Measurements from ENCODE around the gene DIP2C.

The DIP2C gene

GRCh38 chr10:494149-494542, 195.3 kb downstream of the DIP2C start:
- no peak for DNase-seq (ENCODE audit: low spot score)

GRCh38 chr10:493391-494148, 195.9 kb downstream of the DIP2C start:
- DNase-seq (ENCODE audit: low spot score), result no peak

- no peak for DNase-seq (ENCODE audit: low spot score)
Observed at GRCh38 chr10:492836-493235, 196.6 kb downstream of the DIP2C start.

- DNase-seq (ENCODE audit: low spot score), result no peak
Observed at GRCh38 chr10:491667-492424, 197.6 kb downstream of the DIP2C start.

- no peak for DNase-seq (ENCODE audit: low spot score)
Observed at GRCh38 chr10:490891-491571, 198.4 kb downstream of the DIP2C start.

- DNase-seq (ENCODE audit: low spot score), result no peak
Observed at GRCh38 chr10:490256-490655, 199.2 kb downstream of the DIP2C start.

GRCh38 chr10:489330-489729, 200.1 kb downstream of the DIP2C start:
- DNase-seq (ENCODE audit: low spot score), result no peak

GRCh38 chr10:488933-489215, 200.6 kb downstream of the DIP2C start:
- DNase-seq (ENCODE audit: low spot score), result no peak

- no peak for DNase-seq (ENCODE audit: low spot score)
Observed at GRCh38 chr10:488081-488932, 201.2 kb downstream of the DIP2C start.

- DNase-seq (ENCODE audit: low spot score), result no peak
Observed at GRCh38 chr10:486666-487322, 202.7 kb downstream of the DIP2C start.

GRCh38 chr10:486206-486605, 203.3 kb downstream of the DIP2C start:
- DNase-seq (ENCODE audit: low spot score), result no peak

- DNase-seq (ENCODE audit: low spot score), result no peak
Observed at GRCh38 chr10:485776-486175, 203.7 kb downstream of the DIP2C start.

GRCh38 chr10:484925-485661, 204.4 kb downstream of the DIP2C start:
- DNase-seq (ENCODE audit: low spot score), result no peak

GRCh38 chr10:484441-484924, 205.0 kb downstream of the DIP2C start:
- DNase-seq (ENCODE audit: low spot score), result no peak

- no peak for DNase-seq (ENCODE audit: low spot score)
Observed at GRCh38 chr10:483261-483660, 206.2 kb downstream of the DIP2C start.

- DNase-seq (ENCODE audit: low spot score), result no peak
Observed at GRCh38 chr10:482848-483247, 206.6 kb downstream of the DIP2C start.

GRCh38 chr10:482051-482501, 207.4 kb downstream of the DIP2C start:
- no peak for DNase-seq (ENCODE audit: low spot score)

GRCh38 chr10:481628-482027, 207.8 kb downstream of the DIP2C start:
- peak; percentile 45 for DNase-seq (ENCODE audit: low spot score)

- DNase-seq (ENCODE audit: low spot score), result peak; percentile 74
Observed at GRCh38 chr10:480928-481552, 208.4 kb downstream of the DIP2C start.

GRCh38 chr10:480498-480927, 209.0 kb downstream of the DIP2C start:
- DNase-seq (ENCODE audit: low spot score), result no peak
